Measurements from ENCODE around the gene SERPINB6. TPM values are rescaled to one million over a fixed set of nuclear protein-coding genes. Genes with fewer than 3 reads are reported as not detected.

SERPINB6 gene
- total and polyA plus RNA-seq, 9 of the 15 experiments (the other 6 are each of a cell fraction or from before 2014, with no cell fraction given): 86.6 to 211 (median 143) TPM

DNA sequence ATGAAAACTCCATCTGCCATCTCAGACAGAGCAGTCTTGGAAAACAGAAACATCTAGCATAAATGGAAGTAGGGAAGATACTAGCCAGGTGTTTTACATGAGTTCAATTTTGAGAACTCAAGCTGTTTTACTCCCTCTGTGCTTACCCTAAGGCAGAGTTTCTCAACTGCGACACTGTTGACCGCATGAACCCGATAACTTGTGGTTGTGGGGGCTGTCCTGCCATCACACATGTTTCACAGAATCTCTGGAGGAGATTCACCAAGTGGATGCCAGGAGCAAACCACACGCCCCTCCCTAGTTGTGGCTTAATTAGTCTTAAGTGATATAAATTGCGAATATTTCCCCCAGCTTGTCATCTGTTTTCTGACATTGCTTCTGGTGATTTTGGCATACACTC lies 2.3 kb upstream of the SERPINB6 start (continued):
- no peak for TF ChIP-seq THAP7 (CRISPR knock-in tag; IDR thresholded peaks at IDR 0.05)
- TF ChIP-seq HOXB6 (CRISPR knock-in tag; IDR thresholded peaks at IDR 0.05; ENCODE audit: borderline replicate concordance): no peak
- TF ChIP-seq GABPB2 (CRISPR knock-in tag; conservative IDR thresholded peaks at IDR 0.05): no peak
- no peak for TF ChIP-seq CREB3L1 (IDR thresholded peaks at IDR 0.05; ENCODE audit: borderline replicate concordance, low read depth)
- no peak for TF ChIP-seq TFAM (CRISPR knock-in tag; conservative IDR thresholded peaks at IDR 0.05)
- TF ChIP-seq RBM25 (IDR thresholded peaks at IDR 0.05; ENCODE audit: low read depth, low read length, severe bottlenecking): no peak
- TF ChIP-seq BHLHE40 (IDR thresholded peaks at IDR 0.05; ENCODE audit: low read length): 0 out of 2 replicates have a peak, but pooled peaks have one; percentile 44
- TF ChIP-seq ZNF253 (CRISPR knock-in tag; conservative IDR thresholded peaks at IDR 0.05): no peak
- no peak for TF ChIP-seq SRSF1 (IDR thresholded peaks at IDR 0.05; ENCODE audit: low read depth, low read length)
- TF ChIP-seq ELF1 (tag; IDR thresholded peaks at IDR 0.05): no peak
- TF ChIP-seq ZNF699 (CRISPR knock-in tag; IDR thresholded peaks at IDR 0.05; ENCODE audit: insufficient replicate concordance): no peak
- no peak for TF ChIP-seq KLF6 (CRISPR knock-in tag; IDR thresholded peaks at IDR 0.05; ENCODE audit: borderline replicate concordance)
- TF ChIP-seq, protein P1, sequence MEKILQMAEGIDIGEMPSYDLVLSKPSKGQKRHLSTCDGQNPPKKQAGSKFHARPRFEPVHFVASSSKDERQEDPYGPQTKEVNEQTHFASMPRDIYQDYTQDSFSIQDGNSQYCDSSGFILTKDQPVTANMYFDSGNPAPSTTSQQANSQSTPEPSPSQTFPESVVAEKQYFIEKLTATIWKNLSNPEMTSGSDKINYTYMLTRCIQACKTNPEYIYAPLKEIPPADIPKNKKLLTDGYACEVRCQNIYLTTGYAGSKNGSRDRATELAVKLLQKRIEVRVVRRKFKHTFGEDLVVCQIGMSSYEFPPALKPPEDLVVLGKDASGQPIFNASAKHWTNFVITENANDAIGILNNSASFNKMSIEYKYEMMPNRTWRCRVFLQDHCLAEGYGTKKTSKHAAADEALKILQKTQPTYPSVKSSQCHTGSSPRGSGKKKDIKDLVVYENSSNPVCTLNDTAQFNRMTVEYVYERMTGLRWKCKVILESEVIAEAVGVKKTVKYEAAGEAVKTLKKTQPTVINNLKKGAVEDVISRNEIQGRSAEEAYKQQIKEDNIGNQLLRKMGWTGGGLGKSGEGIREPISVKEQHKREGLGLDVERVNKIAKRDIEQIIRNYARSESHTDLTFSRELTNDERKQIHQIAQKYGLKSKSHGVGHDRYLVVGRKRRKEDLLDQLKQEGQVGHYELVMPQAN (IDR thresholded peaks at IDR 0.05; ENCODE audit: borderline replicate concordance): no peak
- TF ChIP-seq ZNF232 (CRISPR knock-in tag; IDR thresholded peaks at IDR 0.05): no peak
- TF ChIP-seq NR2C2 (CRISPR knock-in tag; IDR thresholded peaks at IDR 0.05): no peak
- no peak for TF ChIP-seq NR2C2 (tag; IDR thresholded peaks at IDR 0.05)
- TF ChIP-seq LEF1 (IDR thresholded peaks at IDR 0.05): peak; percentile 22; the same call in 1 of the 2 replicates
- no peak for TF ChIP-seq CHD1 (IDR thresholded peaks at IDR 0.05; ENCODE audit: low read length)
- peak in 1 of 2 experiments; percentile 12; a peak in 1 of 4 replicates for TF ChIP-seq TBL1XR1 (IDR thresholded peaks at IDR 0.05; ENCODE audit: low read length in 2 of 2)
- TF ChIP-seq ZNF197 (CRISPR knock-in tag; IDR thresholded peaks at IDR 0.05; ENCODE audit: low read depth): no peak
- TF ChIP-seq, protein P2, sequence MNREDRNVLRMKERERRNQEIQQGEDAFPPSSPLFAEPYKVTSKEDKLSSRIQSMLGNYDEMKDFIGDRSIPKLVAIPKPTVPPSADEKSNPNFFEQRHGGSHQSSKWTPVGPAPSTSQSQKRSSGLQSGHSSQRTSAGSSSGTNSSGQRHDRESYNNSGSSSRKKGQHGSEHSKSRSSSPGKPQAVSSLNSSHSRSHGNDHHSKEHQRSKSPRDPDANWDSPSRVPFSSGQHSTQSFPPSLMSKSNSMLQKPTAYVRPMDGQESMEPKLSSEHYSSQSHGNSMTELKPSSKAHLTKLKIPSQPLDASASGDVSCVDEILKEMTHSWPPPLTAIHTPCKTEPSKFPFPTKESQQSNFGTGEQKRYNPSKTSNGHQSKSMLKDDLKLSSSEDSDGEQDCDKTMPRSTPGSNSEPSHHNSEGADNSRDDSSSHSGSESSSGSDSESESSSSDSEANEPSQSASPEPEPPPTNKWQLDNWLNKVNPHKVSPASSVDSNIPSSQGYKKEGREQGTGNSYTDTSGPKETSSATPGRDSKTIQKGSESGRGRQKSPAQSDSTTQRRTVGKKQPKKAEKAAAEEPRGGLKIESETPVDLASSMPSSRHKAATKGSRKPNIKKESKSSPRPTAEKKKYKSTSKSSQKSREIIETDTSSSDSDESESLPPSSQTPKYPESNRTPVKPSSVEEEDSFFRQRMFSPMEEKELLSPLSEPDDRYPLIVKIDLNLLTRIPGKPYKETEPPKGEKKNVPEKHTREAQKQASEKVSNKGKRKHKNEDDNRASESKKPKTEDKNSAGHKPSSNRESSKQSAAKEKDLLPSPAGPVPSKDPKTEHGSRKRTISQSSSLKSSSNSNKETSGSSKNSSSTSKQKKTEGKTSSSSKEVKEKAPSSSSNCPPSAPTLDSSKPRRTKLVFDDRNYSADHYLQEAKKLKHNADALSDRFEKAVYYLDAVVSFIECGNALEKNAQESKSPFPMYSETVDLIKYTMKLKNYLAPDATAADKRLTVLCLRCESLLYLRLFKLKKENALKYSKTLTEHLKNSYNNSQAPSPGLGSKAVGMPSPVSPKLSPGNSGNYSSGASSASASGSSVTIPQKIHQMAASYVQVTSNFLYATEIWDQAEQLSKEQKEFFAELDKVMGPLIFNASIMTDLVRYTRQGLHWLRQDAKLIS (CRISPR knock-in tag; IDR thresholded peaks at IDR 0.05): no peak

Measured in K562 (cell line).